ENCODE results near the gene GPC5. TPM values are rescaled to one million over a fixed set of nuclear protein-coding genes. Genes with fewer than 3 reads are reported as not detected.

The GPC5 gene
- total RNA-seq, 2 donors from 2014 or later: 0.37 to 0.52 TPM

DNA sequence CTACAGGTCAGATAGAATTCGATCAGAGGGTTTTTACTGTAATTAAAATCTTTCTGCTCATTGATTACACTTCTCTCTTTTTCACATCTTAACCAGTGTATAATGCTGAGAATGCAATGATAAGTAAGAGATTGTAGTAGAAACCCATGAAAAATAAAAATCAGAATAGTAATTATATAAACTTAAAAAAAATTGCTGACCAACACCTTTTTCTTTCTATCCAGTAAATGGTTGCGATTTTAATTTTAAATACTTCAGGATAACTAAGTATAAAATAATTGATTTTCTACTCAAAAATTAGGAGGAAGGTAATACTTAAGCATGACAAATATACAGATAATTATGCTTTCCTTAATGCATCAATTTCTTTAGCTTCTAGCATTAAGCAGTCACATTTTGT, 917.6 kb downstream of the GPC5 start:
- DNase-seq (ENCODE audit: low spot score): no peak
- intact Hi-C loops (cut with DNase I): no loop called here

- no peak for DNase-seq (ENCODE audit: low spot score)
- intact Hi-C loops (cut with DNase I): no loop called here
These were observed 918.6 kb downstream of the GPC5 start for GRCh38 chr13:92317066-92317465.

GRCh38 chr13:92320323-92320722, 921.9 kb downstream of the GPC5 start:
- no peak for DNase-seq (ENCODE audit: low spot score)
- intact Hi-C loops (cut with DNase I): no loop called here

DNA sequence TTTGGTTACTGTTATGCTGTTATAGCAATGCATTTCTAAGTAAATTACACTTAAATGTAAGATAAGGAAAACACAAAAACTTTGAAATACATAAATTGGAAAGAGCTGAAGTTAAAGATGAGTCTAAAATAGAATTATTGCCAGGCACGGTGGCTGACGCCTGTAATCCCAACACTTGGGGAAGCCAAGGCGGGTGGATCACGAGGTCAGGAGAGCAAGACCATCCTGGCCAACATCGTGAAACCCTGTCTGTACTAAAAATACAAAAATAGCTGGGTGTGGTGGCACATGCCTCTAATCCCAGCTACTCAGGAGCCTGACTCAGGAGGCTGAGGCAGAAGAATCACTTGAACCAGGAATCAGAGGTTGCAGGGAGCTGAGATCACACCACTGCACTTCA, 922.8 kb downstream of the GPC5 start:
- no peak for DNase-seq (ENCODE audit: low spot score)

DNA sequence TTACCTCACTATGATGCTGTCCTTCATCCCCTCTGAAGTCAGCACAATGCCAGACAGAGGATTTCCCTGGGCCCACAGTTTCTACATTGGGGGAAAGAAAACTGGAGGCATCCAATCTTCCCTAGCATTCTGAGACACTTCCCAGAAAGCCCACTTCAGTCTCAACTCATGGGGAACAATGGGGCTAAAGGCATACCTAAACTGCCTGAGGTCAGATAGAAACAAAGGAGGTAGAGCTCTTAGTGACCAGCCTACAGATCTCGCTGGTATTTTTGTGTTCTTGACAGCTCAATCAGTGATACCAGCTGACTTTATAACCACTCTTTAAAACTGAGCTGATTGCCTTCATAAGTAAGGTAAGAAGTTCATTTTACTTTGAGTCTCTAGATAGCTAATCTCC, 947.2 kb downstream of the GPC5 start:
- DNase-seq (ENCODE audit: low spot score): no peak
- intact Hi-C loops (cut with DNase I): no loop called here

More for the DNA sequence above, 922.8 kb downstream of the GPC5 start:
- intact Hi-C loops (cut with DNase I): no loop called here

- DNase-seq (ENCODE audit: low spot score): no peak
- intact Hi-C loops (cut with DNase I): no loop called here
These were observed 947.6 kb downstream of the GPC5 start for GRCh38 chr13:92346046-92346445.

- DNase-seq (ENCODE audit: low spot score): no peak
- intact Hi-C loops (cut with DNase I): no loop called here
These were observed 956.2 kb downstream of the GPC5 start for GRCh38 chr13:92354583-92354982.

- no peak for DNase-seq (ENCODE audit: low spot score)
- intact Hi-C loops (cut with DNase I): no loop called here
These were observed 956.8 kb downstream of the GPC5 start for GRCh38 chr13:92355213-92355612.

- intact Hi-C loops (cut with DNase I): no loop called here
- DNase-seq (ENCODE audit: low spot score): no peak
These were observed 964.3 kb downstream of the GPC5 start for GRCh38 chr13:92362717-92363116.

GRCh38 chr13:92365904-92366303, 967.5 kb downstream of the GPC5 start:
- DNase-seq (ENCODE audit: low spot score): no peak
- intact Hi-C loops (cut with DNase I): no loop called here

DNA sequence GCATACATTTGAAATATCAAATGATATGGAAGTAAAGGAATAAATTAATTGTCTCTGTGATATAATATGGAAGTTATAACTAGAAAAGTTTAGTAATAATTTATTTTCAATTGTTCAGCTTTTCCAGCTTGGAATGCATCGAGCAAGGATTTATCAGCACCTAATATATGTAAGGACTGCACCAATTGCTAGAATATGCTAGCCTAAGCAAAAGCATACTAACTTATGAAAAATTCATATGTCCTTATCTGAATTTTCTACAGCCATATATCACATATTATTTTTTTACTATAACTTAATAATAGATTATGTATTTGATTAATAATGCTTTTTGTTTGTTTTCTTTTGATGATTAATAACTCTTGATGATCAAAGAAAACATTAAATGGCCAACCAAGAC, 979.0 kb downstream of the GPC5 start:
- intact Hi-C loops (cut with DNase I): no loop called here
- DNase-seq (ENCODE audit: low spot score): no peak

DNA sequence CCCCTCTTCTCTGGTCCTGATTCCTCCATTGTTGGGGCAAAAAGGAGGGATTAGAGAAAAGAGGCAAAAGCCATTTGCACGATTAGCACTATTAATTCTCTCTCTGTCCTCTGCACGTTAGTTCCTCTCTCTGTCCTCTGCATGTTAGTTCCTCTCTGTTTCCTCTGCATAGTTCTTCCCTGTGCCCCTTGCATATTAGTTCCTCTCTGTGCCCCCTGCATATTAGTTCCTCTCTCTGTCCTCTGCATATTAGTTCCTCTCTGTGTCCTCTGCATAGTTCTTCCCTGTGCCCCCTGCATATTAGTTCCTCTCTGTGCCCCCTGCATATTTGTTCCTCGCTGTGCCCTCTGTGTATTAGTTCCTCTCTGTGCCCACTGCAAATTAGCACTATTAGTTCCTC, 981.0 kb downstream of the GPC5 start:
- DNase-seq (ENCODE audit: low spot score): no peak
- intact Hi-C loops (cut with DNase I): no loop called here

- intact Hi-C loops (cut with DNase I): no loop called here
- no peak for DNase-seq (ENCODE audit: low spot score)
These were observed 986.0 kb downstream of the GPC5 start for GRCh38 chr13:92384410-92384809.

DNA sequence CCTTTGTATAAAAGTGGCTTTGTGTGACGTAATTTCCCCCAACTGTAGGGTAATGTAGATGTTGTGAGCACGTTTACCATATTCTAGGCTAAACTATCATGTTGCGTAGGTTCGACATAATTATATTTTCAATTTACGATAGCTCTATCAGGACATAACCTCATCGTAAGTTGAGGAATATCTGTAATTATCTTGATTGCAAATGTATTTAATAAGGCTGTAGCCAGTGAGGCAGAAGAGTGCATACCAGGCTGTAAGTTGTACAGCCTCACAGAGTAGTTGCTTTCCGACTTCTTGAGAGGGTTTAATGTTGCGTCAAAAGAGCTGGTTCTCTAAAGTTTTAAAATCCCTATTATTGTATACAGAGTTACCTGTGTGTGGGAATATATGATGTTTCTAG, 988.8 kb downstream of the GPC5 start:
- DNase-seq (ENCODE audit: low spot score): no peak
- intact Hi-C loops (cut with DNase I): no loop called here

- intact Hi-C loops (cut with DNase I): no loop called here
- DNase-seq (ENCODE audit: low spot score): no peak
These were observed 991.8 kb downstream of the GPC5 start for GRCh38 chr13:92390217-92390616.

GRCh38 chr13:92403606-92404005, 1005.2 kb downstream of the GPC5 start:
- intact Hi-C loops (cut with DNase I): no loop called here
- DNase-seq (ENCODE audit: low spot score): no peak

GRCh38 chr13:92407858-92408257, 1009.4 kb downstream of the GPC5 start:
- intact Hi-C loops (cut with DNase I): no loop called here
- DNase-seq (ENCODE audit: low spot score): no peak

DNA sequence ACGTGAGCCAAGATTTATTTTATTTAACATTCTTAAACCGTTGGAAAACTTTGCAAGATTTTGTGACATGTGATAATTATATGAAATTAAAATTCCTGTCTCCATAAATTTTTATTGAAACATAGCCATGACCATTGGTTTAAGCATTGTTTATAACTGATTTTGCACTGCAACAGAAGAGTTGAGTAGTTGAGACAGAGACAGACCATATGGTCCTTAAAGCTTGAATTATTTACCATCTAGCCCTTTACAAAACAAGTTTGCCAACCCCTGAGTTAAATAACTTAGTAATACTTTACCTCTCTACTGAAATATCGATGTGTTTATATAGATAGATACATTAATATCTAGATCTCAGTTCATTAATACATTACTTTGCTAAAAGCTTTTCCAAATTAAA, 1014.1 kb downstream of the GPC5 start:
- intact Hi-C loops (cut with DNase I): no loop called here
- no peak for DNase-seq (ENCODE audit: low spot score)

- intact Hi-C loops (cut with DNase I): no loop called here
- no peak for DNase-seq (ENCODE audit: low spot score)
These were observed 1014.6 kb downstream of the GPC5 start for GRCh38 chr13:92412996-92413395.

DNA sequence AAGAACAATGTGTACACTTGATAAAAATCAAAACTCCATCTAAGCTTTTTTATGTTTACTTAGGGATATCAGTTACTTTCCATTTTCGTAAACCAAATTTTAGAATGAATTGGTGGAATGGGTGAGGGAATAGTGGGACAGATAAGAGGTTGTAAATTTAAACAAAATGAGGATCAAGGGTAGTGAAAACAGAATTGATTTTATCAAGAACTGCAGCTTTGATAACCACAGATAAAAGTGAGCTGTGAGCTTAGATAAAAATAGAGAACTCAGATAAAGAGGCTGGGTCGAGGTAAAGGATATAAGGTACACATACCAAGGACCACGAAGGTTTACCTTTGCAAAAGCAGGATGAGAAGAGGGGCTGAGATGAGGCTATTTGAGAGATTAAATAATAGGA, 1015.0 kb downstream of the GPC5 start:
- no peak for DNase-seq (ENCODE audit: low spot score)
- intact Hi-C loops (cut with DNase I): no loop called here

DNA sequence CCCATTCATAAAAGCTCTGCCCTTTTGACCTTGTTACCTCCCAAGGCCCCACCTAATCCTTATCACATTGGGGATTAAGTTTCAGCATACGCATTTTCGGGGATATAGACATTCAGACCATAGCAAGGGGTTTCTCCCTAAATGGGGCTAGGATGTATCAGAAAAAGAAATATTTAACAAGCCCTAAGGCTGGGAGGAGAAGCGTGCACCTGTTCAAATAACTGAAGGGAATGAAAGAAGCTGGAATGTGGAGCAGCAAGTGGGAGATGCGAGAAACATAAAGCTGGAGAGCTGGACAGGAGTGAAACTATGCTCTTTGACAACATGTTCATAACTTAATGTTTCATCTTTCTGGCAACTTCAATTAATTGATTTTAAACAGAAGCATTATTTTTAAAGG, 1016.4 kb downstream of the GPC5 start:
- intact Hi-C loops (cut with DNase I): no loop called here
- no peak for DNase-seq (ENCODE audit: low spot score)

DNA sequence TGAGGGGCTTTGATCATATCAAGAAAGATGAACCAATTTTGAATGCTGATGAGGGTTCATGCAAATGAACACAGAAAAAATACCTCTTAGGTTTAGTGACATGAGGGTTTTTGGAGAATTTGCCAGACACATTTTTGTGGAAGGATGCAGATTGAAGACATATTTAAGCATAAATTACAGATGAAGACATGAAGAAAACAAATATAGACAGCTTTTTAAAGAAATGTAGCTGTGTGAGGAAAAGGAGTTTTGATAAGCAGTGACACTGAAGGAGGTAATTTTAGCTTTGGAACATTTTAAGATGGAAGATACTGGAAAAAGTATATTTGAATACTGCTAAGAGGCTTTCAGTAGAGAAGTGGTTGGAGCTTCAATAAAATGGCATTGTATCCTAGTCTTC, 1017.4 kb downstream of the GPC5 start:
- no peak for DNase-seq (ENCODE audit: low spot score)
- intact Hi-C loops (cut with DNase I): no loop called here

All from posterior vena cava (tissue), 2 donors.